Stimulated activated CD4-positive, alpha-beta T cell treated with anti-CD3 and anti-CD28 coated beads, TNF-alpha, amount 100 ng/mL, for 4 hours (primary cell): ENCODE data around the gene ARMS2.

Experiments
- DNase-seq, 3 experiments: peaks; one replicate each; pipeline ENCODE4 v3.0.0-alpha.2; 2020; ENCODE audit warnings: low read depth in 3 of 3

ARMS2 gene

DNA sequence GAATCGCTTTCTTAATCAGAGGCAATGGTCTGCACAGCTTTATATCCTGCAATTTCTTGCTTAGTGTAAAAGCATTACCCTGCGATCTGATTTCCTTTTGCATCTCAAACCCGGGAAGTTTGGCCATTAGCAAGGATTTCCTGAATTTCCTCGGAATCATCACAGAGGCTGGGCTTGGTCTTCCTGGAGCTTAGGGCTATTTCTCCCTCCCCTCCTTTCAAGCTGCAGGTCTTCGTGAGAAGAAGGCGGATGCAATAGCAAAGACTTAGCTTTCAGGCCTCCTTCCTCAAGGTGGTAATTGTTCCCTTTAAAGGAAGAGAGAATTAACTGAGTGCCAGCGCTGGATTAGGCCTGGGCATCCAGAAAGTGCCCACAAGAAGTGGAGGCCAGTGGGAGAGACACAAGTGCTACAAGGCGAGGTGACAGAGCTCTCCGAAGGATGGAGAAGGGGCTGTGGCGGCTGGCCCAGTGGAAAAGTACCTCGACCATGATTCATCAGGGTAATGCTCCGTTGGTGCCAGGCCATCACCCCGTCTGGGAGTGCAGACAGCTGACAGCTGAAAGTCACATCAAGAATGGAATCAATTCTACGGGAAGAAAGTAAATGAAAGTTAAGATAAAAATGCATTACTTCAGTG, 4.0 kb upstream of the ARMS2 start:
- no peak for DNase-seq

DNA sequence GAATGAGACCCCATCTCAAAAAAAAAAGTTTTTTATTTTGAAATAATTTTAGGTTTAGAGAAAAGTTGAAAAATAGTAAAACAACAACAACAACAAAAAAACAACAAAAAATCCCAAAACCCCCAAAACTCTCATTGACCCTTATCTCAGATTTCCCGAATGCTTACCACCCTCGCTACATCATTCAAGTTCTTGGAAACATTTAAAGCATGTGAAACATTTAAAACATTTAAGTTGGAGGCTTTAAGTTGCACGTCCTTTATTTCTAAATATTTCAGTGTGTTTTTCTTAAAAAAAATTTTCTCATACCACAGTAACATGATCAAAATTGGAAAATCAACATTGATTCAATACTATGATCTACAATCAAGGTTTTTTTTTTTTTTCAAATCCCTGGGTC, 382 bp upstream of the ARMS2 start:
- no peak for DNase-seq

DNA sequence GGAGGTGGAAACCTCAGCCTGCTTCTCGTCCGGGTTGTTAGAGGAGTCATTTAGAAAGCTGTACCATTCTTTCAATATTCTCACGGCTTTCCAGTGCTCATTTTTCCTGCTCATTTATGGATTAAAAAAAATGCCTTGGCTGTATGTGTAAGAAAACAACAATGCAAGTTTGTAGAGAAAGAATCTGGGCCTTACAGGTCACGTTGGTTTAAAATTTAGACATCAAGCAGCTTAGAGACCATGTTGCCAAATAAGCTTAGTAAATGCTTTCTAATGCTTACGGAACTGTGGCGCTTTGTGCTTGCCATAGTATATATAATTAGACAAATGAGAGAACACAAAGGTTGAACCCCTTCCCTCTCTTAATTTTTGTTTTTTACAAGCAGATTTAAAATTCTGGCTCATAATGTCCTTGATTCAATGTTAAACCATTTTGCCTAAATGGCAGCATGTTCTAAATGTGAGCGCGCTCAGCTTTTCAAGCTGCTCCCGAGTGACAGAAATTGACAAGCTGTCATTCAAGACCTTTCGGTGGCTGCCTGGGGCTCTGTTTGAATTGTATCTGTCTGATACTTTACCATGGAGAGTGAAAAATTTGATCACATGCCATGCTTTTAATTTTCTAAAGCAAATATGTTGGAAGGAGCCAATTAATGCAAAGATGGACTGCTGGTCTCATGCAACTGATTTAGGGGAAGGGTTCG, 1.1 kb downstream of the ARMS2 start:
- DNase-seq: no peak

DNA sequence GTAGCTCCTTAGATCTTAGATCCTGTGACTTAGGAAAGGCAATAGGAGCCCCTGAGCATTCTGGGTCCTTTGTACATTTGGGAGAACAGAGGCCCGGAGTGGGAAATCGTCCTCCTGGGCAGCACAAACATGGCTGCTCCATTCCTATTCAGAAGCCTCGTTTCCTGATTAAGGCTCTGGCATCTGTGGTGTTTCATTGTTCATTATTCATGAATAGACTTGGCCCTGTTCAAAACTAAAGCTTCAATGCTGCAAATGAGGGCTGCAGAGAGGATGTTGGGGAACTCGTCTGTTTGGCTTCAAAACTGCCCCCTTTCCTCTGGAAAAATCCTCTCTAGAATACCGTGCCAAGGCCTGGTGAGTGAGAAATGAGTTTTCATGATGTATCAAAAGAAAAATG, 3.5 kb downstream of the ARMS2 start:
- no peak for DNase-seq

DNA sequence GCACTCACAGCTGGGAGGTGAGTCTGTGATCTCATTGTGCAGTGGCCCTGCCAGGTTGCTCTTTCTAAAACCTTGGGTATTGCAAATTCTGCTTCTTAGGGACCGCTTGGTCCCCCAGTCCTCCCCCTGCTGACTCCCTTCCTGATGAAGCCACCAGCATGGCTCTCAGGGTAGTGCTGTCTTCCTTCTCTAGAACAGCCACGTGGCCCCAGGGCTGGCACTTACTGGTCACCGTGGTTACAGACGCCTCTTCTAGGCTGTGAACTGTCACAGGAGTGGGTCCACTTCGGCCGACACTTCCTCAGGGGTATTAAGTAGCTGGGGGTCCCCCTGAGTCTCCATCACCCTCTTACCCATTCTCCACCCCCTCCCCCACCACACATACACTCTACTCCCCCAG, 4.2 kb downstream of the ARMS2 start:
- DNase-seq: no peak

DNA sequence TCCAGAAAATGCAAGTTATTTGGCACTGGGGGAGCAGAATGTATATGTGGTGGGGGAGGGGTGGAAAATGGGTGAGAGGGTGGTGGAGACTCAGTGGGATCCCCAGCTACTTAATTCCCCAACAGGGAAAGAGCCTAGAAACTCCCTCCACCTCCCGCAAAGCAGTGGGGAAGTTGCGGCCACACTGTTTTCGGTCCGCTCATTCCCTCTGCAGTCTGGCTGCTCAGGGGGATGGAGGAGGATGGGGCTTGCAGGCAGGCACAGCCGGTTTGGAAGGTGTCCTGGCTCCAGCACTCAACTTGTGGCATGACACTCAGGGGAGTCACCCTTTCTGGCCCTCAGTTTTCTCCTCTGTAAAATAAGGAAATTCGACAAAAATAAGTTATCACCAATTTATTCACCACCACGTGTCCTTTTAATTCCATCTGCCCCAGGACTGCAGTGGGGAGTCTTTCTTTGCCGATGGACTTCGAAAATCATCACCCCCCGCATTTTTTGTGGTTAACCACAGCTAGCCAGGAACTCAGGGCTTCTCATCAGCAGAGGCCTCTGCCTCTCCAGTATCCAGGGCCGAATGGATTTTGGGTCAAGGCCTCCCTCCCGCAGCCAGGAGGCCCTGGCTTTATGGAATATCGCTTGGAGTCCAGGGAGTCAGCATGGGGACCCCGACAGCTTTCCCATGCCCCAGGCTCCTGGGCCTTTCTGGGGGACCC, 5.3 kb downstream of the ARMS2 start:
- no peak for DNase-seq

DNA sequence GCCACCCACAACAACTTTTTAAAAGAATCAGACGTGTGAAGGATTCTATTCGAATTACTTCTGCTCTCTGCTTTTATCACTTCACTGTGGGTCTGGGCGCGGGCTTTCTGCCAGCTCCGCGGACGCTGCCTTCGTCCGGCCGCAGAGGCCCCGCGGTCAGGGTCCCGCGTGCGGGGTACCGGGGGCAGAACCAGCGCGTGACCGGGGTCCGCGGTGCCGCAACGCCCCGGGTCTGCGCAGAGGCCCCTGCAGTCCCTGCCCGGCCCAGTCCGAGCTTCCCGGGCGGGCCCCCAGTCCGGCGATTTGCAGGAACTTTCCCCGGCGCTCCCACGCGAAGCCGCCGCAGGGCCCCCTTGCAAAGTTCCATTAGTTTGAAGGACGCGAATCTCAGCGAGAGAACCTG, 6.4 kb downstream of the ARMS2 start:
- no peak for DNase-seq

DNA sequence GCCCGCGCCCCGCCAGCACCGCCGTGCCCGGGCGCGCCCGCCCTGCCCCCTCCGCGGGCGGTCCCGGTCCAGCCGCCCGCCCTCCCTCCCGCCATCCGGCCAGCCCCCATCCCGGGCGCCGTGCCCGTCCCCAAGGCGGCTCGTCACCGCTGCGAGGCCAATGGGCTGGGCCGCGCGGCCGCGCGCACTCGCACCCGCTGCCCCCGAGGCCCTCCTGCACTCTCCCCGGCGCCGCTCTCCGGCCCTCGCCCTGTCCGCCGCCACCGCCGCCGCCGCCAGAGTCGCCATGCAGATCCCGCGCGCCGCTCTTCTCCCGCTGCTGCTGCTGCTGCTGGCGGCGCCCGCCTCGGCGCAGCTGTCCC, 6.9 kb downstream of the ARMS2 start, which contains the start of gene HTRA1:
Gene HTRA1, plus strand, starts transcription at position 187 of the 362 bp plus-strand sequence. Its CDS starts 100 bp downstream, at position 287.
- DNase-seq: no peak

DNA sequence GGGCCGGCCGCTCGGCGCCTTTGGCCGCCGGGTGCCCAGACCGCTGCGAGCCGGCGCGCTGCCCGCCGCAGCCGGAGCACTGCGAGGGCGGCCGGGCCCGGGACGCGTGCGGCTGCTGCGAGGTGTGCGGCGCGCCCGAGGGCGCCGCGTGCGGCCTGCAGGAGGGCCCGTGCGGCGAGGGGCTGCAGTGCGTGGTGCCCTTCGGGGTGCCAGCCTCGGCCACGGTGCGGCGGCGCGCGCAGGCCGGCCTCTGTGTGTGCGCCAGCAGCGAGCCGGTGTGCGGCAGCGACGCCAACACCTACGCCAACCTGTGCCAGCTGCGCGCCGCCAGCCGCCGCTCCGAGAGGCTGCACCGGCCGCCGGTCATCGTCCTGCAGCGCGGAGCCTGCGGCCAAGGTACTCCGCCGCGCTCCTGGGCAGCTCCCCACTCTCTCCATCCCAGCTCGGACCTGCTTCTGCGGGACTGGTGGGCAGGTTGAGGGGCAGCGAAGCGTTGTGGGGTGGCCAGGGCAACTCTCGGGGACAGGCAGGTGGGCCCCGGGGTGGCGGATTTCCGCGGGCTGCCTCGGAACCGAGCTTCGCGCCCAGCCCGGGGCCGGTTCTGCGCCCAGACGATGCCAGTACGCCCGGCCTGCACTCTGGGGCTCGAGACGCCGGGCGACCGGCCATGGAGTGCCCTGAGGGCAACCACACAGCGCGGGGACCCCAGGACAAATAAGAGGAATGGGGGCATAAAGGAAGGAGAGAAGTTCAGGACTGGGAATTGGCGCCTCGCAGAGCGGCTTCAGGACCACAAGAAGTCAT, 7.5 kb downstream of the ARMS2 start:
- DNase-seq: no peak

DNA sequence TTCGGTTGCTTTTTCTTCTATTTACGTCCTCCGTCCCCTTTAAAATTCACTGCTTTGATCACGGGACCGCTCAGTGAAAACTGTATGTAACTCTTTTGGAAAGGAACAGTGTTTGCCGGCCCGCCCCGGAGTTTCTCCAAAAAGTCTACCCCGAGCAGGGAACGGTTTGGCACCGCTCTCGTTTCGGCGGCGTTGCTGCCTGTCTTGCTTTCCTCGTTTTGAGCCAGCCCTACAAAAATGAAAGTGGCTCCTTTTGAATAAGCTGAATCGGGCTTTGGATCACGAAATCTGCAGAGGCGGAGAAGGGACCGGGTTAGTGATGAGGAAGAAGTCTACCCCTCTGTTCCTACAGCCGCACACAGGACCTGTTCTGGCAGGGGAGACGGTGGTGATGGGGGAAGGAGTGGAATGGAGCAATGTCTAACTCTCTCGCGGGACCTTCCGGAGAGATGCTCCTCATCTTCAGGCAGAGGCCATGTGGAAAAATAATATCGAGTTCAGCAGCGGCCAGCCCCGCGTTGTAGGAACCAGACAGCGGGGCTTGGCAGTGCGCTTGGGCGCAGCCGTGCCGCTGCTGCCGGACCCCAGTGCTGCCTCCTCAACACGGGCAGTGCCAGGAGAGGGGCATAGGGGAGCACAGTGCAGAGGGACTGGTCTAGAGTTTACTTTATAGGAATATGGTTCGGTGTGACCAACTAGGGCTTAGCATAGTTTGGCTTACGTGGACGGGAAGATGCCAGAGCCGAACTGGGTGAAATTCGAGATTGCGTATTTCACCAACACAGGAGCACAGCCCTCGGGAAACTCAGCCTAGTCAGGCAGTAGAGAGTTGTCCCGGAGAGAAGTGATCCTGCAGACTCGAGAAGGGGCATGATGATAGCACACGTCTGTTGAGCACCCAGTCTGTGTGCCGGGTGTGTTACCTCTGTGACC, 8.3 kb downstream of the ARMS2 start:
- DNase-seq: no peak

DNA sequence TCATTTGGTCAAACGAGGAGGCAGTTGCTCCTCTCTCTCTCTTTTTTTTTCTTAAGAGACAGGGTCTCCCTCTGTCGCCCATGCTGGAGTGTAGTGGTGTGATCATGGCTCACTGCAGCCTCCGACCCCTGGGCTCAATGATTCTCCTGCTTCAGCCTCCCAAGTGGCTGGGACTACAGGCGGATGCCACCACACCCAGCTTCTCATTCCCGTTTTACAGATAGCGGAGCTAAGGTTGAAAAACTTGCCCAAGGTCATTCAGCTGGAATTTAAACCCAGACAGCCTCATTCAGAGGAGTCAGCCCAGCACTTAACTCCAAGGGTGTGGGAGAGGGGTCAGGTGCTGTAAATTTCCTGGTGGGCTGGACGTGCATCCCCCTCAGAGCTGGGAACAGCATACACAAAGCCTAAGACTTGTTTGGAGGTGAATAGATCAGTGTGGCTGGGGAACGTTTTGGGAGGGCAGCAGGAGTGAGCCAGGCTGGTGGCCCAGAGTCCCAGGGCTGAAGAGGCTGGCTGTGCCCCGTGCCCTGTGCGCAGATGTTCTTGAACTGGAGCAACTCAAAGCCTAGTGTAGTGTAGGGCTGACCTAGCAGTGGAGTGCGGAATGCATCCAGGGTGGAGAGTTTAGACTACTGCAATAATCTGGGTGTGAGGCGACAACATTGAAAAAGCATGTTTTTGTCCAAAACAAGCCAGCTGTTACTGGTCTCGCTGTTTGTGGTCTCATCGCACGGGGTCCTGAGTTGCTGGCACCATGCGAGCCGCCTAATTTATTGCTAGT, 9.2 kb downstream of the ARMS2 start:
- DNase-seq: no peak

DNA sequence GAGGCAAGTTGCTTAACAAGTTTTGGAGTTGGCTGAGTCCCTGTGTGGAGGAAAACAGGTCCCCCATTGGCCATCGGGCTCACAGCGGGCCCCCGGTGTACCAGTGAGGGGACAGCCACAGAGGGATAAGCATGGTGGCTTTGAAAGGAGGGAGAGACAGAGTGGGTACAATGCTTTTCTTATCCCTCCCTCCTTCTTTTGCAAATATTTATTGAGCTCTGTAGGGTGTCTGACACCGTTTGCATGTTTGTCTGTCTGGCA, 9.7 kb downstream of the ARMS2 start:
- DNase-seq: no peak

DNA sequence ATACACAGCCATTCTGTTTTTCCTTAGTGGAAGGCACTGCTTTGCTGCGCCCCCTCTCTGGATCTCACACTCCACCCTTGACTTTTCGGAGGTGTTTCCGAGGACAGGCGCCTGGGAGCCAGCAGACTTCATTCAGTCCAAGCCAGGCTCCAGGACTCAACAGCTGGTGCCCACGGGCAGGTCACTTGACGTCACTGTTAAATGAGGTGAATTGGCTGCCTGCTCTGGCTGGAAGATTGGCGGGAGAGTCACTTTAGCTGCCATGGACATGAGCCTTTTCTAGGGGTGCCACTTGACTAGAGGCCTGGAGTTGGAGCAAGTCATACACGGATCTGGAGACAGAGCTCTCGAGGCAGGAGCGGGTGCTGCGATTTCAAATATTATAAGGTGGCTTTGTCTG, 10.1 kb downstream of the ARMS2 start:
- DNase-seq: no peak

DNA sequence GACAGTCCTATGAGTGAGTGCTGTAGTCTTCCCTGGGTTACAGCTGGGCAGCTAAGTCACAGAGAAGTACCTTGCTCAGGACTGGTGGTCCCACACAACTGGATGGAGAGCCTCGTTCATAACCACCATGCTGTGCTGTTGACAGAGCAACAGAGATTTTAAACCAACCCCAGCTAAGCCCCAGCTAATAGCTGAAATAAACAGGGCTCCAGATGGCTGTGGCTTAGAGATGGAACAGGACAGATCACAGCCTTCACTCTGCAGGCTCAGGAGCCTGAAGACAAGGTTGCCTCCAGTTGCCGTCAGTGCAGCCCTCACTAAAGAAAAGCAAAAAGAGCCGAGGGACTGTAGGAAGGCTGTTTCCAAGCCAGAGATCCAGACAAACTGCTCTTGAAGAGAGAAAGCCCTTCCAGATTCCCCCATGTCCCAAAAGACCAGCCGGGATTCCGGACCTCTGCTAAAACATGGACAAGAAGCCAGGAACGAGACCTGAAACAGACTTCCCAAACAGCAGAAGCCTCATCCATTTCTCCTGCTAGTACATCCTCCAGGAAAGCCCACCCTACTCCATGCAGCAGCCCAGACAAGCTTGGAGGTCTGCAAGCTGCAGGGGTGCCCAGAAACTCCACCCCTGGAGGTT, 11.1 kb downstream of the ARMS2 start:
- no peak for DNase-seq

DNA sequence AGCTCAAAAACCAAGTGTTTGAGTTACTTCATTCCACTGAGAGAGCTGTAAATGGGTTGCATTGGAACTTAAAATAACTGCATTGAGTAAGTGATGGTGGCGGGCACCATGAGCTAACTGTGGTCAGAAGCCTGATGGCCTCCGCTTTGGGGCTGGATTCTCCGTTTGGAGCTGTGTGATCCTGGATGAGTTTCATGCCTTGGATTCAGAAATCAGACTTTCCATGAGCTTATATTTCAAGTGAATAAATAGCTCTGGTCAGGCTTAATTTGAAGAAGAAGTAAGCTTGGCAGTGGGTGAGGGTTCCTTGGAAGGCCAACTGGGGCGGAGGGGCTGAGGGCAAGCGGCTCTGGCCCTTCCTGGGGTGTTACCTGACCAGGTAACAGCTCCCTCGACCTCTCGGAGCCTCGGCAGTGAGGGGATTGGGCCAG, 12.5 kb downstream of the ARMS2 start:
- no peak for DNase-seq

DNA sequence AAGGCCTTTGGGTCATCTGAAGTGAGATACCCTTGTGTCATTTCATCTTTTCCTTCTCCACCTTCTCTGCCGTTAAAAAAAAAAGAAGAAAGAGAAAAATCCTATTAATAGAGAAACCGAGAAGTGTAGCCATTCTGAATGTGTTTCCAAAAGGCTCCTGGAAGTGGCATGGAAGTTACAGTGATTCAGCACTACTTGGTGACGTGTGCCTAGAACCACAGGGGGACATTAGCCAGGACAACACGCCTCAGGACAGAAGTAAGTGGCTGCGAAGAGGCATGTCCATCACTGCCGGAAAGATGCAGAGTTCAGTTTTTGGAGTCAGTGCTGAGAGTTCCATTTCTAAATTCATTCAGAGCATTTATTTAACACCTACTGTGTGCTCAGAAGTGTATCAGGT, 13.2 kb downstream of the ARMS2 start:
- DNase-seq: no peak

DNA sequence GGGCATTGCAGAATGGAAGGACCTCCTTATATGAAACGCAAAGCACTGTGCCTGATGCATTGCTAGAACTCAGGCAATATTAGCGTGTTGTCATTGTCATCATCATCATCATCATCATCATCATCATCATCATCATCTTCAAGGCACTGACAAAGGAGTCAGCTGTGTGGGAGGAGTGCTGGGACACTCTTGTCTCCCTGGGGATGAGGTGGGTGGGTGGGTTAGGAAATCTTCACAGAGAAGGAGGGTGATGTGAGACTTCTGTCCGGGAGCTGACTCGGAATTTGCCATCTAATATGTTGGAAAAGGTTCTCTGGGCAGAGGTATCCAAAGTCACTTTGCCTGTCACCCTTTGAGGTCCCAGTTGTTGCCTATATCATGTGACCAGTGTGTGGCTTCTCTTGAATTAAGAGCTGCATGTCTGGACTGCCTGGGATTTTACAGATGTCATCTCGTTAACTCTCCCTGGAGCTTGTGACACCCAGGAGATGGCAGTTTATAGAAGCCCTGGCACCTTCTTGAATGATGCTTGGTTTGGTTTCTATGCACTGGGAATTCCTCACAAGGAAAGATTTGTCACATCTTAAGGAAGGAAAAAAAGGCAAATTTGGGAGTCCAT, 14.0 kb downstream of the ARMS2 start:
- no peak for DNase-seq

DNA sequence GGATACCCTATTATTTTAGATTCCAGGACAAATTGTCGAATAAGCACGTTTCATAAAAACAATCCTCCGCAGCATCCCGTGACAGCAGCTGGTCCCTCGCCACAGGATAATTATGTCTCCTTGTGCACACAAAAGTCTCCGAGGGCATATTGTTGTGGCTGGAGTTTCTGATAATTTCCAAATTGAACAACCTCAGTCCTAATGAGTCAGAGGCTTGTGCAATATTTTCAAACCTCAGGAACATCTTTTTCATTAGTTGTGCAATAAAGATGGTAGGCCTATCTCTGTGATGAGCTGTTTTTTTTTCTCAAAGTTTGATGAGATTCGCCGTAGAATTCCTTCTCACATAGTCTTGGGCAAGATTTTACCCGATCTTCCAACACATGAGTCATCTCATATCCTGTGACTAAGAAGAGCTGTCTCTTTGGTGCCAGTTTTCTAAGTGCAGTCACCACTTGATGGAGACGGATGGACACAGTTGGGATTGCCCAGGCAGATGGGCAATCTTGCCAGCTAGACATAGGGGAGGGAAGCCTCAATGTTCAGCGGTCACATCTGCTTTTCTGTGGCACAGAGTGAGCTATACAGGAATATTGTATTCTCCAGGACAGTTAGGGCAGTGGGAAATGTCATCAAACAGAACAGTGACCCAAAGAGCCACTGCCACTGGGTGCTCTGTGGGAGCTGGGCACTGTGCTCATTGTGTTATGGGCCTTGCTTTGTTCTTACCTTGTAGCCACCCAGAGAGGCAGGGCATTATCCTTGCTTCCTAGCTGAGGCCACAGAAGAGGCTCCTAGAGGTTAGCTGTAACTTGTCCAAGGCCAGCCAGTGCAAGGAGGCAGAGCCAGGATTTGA, 14.7 kb downstream of the ARMS2 start:
- no peak for DNase-seq

DNA sequence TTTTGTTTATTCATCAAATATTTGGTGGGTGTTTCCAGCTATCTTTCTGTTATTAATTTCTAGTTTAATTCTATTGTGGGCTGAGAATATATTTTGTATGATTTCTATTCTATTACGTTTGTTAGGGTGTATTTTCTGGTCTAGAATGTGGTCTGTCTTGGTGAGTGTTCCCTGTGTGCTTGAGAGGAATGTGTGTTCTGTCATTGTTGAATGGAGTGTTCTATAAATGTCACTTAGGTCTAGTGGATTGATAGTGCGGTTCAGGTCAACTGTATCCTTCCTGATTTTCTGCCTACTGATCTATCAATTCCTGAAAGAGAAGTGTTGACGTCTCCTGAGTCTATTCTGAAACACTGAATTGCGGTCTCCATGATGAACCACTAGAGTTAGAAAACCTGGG, 15.4 kb downstream of the ARMS2 start:
- no peak for DNase-seq
